GM18870 (cell line): Measurements from ENCODE around the gene MAS1.

Experiments used
- ATAC-seq: cut with Tn5 transposase; IDR thresholded peaks from one replicate; pipeline ENCODE4 v1.9.1; 2021; ENCODE audit warnings: moderate library complexity; ENCODE audit not compliant: unreplicated experiment

The MAS1 gene

DNA sequence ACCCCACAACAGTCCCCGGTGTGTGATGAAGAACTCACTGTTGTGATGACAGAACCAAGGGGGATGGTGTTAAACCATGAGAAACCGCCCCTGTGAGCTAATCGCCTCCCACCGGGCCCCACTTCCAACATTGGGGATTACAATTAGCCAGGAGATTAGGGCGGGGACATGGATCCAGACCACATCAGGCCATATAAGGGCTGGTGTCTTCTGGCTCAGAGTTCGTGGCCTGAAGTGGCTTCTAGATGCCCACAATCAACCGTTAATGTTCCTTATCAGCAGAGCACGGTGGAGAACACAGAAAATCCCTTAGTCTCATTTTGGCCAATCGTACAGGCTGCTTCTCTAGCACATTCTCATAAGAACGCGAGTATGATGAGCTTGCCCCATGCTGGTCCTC is 10.9 kb upstream of the MAS1 start:
- ATAC-seq: no peak

DNA sequence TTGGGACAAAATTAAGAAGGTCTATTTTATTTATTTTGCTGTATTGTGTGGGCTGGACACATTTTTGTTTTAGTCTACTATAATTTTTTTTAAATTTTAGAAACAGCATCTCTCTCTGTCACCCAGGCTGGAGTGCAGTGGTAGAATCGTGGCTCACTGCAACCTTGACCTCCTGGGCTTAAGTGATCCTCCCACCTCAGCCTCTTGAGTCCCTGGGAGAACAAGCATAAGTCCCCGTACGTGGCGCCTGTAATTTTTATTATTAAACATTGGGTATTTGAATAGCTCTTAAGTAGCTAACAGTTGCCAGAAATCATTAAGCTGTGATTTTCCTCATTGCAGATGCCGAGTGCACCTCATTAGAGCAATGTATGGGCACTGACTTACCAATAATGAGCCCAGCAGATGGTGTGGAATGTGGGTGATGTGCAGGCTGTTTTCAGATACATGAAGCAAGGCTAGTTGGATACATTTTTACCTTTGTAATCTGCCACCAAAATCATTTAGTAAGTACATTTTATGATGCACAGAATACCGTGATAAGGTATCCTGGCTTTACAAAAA is 10.3 kb upstream of the MAS1 start:
- no peak for ATAC-seq

DNA sequence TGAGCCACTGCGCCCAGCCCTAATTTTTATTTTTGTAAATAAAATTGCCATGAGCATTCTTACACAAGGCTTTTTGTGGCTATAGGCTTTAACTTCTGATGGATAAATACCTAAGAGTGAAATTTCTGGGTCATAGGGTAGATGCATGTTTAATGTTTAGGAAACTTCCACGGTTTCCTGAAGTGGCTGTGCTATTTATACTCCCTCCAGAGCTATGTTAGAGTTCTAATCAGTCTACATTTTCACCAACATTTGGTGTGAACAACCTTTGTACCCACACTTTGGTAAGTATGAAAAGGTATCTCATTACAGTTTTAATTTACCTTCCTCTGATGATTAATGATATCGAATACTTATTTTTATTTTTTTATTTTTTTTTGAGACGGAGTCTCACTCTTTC is 6.1 kb upstream of the MAS1 start:
- ATAC-seq: no peak

DNA sequence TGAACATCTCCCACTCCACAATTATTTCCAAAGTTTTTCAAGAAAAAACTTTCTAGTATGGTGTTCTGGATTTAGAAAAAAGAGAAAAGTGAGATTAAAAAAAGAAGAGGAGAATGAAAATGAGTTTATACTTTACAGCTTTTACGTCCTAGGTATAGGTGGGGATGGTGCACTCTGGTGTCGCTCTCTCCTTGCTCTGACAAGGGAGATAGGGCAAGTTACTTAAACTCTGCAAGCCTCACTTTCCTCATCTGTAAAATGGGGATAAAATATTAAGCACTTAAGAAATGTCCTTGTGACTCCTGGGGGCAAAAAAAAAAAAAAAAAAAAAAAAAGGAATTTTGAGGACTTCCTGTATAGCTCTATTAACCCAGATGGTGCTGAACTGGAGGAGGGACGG is 4.5 kb upstream of the MAS1 start:
- no peak for ATAC-seq

DNA sequence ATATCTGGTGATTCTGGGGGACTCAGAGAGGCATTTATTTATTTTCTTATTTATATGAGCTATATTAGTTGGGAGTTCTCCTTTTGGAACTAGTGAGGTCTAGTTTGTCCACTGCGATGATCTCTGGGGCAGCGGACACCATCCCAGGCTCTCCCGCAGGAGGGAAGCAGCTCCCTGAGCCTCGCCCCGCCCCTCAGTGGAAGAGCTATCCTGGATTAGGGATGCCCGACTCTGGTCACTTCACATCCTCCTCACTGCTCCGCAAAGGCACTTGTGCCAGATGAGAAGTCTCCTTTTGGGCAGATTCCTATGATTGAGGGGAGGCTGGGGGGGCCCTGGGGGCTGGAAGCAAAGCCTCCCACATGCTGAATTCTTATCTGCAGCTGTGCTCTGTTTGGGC is 3.6 kb upstream of the MAS1 start:
- no peak for ATAC-seq

DNA sequence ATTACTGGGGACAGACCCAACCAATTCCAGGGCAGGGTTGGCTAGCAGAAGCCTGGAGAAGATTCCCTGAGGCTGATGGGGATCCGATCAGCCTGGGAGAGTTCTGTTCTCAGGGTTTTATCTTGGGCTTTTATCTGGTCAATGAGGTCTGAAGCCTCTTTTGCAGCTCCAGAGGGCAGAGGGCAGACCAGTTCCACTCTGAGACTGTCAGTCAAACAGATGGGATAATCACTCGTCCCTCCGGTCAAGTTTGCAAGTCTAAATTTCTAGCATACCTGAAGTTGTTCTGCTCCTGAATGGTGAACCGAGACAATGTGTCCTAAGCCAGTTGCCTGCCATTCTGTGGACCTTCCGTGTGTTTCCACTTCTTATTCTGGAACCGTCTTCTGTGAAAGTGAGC is 3.0 kb upstream of the MAS1 start:
- ATAC-seq: no peak

DNA sequence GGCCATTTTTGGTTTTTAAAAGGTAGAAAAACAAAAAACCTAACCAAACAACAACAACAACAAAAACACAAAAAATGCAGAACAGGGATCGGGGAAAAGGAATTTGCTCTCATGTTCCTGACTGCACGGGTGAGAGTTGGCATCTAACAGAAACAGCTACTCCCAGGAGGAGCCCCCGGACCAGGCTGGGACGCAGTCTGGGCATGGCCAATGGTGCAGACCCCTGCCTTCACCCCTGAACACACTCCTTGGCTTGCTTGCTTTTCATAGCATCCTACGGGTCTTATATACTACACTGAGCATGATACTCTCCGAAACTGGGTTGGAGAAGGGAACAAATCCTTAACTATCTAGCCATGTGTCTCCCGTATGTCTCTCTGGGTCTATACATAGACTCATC is 587 bp upstream of the MAS1 start:
- ATAC-seq: no peak

DNA sequence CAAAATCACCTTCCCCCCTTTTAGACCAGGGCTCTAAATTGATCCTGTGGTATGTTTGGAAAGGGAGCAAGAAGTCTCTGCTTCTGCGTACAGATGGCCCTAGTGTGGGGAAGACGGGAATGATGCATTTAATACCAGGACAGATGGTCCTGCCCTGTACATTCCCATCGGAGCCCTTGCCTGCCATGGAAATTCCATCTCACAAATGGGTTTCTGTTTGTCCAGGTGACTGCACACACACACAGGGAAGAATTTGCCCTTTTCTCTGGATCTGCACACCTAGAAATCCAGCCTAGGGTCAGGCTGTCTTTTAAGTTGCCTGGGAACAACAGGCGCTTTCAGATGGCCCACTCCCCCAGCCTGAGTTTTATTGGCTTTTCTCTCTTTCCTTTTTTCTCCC is 1.3 kb downstream of the MAS1 start:
- ATAC-seq: no peak

DNA sequence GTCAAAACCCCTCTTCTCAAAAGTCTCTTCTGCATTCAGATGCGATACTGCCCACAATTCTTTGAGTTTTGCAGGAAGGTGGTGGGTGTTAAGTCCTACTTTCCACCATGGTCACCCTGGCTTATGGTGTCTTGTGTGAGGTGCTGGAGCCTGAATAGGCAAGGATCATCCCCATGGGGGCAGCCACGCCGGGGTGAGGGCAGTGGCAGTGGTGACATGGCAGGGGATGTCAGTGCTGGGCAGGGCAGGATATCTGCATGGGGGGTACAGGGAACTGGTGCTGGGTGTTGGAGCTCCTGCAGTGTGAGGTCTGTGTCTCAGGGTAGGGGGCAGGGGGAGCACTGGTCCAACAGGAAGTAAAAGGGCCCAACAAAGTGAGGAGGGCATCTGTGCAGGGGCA is 2.3 kb downstream of the MAS1 start:
- ATAC-seq: no peak

DNA sequence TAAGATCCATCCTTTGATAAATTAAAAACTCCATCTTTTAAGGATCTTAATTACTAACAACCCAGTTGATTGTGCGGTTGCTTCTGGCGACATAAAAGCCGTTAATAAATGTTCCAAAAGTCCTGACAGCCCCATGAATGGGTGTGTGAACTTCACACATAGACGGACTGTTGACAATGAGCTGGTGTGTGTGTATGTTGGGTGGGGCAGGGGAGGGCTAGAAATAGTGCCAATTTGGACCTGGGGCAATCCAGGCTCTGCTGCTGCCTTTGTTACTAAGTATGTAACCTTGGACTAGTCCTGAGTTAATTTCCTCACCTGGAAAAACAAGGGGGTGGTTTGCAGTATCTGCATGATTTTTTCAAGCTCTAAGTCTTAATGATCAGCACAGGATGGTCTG is 4.2 kb downstream of the MAS1 start:
- ATAC-seq: no peak

DNA sequence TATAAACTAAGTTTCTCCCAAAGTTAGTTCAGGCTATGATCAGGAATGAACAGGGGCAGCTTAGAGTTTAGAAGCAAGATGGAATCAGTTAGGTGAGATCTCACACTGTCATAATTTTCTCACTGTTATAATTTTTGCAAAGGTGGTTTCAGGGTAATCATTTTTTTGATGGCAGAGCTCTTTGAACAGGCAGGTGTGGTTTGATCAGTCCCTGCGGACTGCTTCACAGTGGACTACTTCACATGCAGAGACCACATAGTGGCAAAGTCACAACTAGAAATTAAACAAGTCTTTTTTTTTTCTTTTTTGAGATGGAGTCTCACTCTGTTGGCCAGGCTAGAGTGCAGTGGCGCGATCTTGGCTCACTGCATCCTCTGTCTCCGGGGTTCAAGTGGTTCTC is 6.8 kb downstream of the MAS1 start:
- ATAC-seq: no peak

DNA sequence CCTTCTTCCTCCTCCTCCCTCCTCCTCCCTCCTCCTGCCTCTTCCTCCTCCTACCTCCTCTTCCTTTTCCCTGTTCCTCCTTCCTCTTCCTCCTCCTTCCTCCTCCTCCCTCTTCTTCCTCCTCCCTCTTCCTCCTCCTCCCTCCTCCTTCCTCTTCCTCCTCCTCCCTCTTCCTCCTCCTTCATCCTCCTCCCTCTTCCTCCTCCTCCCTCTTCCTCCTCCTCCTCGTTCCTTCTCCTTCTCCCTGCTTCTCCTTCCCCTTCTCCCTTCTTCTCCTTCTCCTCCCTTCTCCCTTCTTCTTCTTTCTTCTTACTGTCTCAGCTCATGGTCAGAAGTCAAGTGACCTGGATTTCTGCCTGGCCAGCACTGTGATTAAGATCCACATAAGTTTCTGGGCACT is 7.7 kb downstream of the MAS1 start:
- ATAC-seq: no peak

DNA sequence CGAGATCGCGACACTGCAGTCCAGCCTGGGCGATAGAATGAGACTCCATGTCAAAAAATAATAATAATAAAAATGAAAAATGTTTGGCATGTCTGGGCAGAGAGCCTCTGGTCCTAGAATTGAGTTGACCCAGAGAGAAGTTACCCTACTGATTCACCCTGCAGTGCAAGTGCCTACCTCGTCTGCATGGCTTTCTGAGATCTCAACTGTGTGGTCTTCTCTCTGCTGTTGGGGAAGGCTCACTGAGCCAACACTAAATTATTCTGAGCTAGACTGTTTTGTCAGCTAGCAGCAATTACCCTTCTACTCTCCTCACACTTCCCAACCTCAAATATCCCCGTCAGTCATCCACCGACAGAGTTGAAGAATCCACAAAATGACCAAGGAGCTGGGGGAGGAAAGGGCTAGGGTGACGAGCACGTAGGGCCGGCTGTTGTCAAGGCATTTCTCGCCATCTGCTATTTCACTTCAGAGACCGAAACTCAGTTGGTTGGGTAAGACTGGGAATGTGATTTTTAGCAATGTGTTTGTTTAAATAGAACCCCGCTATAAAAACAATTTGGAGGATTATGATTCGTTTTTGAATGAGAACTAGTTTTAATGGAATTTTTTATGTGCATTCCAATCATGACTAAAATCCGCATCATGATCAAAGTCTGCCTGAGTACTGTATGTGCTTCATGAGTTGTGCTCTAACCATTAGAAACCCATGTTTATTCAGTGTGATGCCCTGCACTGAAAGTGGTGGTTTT is 9.4 kb downstream of the MAS1 start:
- ATAC-seq: no peak

DNA sequence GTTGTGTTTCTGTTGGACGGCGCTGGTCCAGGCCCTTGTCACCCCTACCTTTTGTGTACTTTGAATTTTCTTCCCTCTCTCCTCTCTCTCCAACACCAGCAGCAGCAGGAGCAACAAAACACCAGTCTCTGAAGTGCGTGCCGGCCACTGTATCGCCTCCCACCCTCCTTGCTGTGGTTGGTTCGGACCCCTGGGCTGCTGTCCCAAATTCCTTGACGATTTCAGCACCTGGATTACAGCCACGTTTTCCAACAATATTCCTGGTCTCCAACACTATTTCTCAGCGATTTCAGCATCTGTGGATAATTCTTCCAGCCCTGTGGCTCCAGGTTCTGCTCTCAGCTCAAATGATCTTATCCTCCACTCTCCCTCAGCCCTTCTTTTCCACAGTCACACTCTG is 11.8 kb downstream of the MAS1 start:
- no peak for ATAC-seq

DNA sequence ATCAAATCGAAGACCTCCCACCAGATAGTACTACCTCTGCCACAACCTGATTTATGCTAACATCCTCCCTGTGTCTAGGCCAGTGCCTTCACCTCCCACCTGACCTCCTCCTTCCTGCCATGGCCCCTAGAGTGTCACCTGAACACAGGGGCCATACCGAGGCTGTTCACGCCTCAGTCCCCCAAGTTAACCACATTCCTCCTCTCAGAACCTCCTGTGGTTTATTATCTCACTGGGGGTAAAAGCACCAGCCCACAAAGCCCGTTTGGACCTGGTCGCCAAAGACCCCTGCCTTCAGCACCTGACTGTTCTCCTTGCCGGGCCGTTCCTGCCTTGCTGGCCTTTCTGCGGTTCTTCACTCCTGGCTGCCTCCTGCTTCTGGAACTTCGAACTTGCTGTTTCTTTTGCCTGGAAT is 13.7 kb downstream of the MAS1 start:
- no peak for ATAC-seq

DNA sequence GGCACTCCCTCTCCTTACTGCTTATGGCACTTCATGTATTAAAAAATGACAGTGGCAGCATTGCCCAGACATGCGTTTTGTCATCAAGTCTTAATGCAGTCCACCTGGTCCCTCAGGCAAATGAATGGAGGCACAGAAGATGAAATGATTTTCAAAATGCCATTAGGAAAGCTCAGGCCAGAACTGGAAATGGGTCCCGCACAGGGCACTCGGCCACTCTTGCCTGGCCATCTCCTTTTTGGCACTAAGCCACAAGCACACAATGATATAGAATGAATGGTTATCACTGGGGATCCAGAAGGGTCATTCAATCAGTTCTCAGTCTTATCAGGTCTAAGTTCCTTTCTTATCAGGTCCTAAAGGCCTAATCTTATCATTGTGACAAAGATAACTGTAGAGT is 15.6 kb downstream of the MAS1 start:
- no peak for ATAC-seq

DNA sequence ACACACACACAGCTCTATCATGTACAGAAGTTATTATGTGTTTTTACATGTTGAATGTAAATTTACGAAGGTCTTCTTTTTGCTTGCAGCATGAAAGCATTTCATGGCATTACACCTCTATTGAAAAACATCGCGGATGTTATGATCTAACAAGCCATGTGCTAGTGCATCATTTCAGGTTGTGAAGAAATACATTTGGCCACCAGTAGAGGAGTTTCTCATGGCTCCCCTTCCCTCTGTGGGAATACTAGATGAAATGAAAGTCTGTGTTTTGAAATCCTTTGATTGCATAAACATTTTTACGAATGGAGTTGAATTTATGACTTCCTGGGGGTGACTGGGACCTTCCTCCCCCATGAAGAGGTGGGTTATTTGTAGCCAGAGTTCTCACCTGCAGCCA is 17.7 kb downstream of the MAS1 start:
- ATAC-seq: no peak

DNA sequence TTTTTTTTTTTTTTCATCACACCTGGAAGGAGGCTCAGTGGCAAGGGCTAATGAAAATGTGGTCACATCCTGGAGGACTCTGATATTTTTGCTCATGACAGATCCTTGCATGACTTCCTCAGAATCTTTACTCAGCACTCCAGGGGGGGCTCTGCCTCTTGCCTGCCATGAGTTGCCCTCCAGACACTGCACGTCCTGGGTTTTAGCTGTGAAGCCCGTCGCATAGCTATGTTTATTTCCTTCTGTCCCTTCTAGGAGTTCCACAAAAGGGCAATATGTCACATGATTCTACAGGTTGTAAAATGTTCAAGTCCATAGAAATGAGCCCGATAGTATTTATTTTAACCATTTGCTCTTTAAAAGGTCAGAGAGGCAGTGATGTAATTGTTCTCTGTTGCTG is 18.2 kb downstream of the MAS1 start:
- ATAC-seq: no peak

DNA sequence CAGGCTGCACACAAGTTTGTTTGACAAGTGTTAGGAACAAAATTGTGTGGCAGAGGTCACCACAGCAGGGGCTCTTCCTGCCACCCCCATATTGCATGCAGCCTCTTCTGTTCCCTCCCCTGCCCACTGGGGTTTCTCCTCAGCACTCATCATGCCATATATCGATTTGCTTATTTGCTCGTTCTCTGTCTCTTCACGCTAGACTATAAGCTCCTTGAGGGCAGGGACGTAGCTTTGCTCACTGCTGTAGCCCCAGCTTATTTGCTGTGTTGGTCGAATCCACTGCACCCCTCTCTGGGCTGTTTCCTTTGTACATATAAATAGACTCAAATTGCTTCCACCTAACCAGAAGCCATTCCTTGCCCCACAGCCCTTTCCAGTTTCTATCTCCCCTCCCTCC is 19.6 kb downstream of the MAS1 start:
- no peak for ATAC-seq

DNA sequence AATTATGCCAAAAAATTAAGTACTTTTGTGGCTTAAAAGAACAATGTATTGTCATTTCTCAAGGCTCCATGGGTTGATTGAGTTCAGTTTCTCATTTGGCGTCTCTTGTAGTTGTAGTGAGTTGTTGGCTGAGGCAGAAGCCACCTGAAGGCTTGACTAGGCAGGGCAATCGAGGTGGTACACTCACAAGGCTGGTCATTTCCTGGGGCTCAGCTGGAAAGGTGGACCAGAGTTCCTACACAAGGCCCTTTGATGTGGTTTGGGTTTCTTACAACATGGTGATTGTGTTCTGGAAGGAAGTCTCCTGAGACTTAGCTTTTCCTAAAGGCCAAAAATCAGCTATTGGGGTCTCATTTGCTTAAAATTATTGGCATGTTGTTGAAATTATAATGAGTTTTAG is 22.6 kb downstream of the MAS1 start:
- no peak for ATAC-seq

DNA sequence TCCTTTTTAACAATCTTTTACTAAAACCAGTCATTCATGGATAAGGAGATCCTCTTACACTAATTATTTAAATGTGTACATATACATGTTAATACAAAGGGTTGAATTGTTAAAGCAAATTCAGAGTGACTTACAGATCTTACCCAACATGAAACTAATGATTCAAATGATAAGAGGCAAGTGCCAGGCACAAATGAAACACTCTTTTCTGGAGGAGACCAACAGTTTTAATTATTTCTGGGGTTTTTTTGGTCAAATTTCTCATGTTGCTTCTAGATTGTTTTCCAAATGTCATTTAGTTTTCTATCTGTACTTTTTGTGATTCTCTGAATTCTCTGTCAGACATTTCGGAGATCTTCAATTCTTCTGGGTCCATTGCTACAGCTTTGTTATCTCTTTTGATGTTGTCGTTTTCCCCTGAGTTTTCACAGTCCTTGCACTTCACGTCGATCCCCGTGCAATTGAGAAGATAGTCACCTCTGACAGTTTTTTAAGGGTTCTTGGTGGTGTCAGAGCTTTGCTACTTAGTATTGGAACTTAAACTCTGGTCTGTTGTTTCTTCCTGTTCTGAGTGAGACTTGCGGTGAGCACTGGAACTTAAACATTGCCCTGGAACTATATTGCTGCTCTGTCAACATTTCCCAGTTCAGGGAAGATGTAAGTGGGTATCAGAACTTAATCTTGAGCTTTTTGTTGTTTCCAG is 23.2 kb downstream of the MAS1 start:
- ATAC-seq: no peak

DNA sequence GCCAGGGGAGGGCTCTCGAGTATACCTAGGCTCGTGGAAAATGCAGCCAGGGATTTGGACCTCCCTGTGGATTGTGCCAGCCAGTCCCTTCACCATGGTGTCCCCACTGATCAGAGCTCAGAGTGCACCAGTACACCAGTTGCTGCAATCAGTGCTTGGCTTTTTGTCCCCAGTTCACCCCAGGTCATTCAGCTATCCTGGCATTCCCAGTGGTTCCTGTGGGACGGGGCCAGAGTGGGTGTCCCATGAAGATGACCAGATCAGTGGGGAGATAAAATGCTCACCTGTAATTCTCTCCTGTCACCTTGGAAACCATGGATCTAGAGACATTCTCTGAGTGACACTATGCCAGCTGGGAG is 23.8 kb downstream of the MAS1 start:
- no peak for ATAC-seq

DNA sequence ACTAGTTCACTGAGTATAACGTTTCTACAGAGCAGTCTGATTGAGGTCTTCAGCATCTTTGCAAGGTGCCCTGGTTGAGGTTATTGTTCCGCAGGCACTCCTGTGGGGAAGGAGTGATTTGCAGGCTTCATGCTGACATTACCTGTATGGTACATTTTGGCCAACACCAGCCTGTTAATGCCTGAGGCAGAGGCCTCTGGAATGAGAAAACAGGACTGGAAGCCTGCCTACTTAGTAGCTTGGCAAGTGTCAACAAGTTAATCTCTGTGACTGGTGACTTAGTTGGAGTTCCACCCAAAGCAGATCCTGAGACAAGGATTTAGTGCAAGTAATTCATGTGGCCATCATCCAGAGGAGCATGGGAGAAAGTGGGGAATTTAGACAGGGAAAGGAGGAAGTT is 24.6 kb downstream of the MAS1 start:
- no peak for ATAC-seq
